ENCODE measurements around the gene ATP10B.

DNA sequence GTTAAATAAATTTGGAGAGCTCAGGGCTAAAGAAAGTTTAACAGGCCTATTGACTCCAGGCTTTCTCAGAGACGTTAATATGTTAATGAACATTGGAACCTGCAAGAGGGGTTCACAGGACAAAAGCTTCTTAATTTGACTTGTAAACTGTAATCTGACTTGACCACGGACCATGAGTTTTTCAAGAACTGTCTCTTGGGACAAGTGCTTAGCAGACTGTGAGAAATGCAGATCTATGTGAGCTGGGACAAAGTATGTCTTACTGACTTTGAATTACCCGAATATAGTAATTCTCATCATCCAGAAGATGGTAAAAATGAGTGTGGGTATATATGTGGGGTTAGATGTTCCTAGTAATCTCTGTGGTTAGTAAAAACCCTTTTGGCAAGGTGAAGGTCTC lies 186.6 kb downstream of the ATP10B start:
- TF ChIP-seq EP300 (IDR thresholded peaks at IDR 0.05) (no peak), POLR2A (IDR thresholded peaks at IDR 0.05) (no peak)
- TF ChIP-seq, protein P1, sequence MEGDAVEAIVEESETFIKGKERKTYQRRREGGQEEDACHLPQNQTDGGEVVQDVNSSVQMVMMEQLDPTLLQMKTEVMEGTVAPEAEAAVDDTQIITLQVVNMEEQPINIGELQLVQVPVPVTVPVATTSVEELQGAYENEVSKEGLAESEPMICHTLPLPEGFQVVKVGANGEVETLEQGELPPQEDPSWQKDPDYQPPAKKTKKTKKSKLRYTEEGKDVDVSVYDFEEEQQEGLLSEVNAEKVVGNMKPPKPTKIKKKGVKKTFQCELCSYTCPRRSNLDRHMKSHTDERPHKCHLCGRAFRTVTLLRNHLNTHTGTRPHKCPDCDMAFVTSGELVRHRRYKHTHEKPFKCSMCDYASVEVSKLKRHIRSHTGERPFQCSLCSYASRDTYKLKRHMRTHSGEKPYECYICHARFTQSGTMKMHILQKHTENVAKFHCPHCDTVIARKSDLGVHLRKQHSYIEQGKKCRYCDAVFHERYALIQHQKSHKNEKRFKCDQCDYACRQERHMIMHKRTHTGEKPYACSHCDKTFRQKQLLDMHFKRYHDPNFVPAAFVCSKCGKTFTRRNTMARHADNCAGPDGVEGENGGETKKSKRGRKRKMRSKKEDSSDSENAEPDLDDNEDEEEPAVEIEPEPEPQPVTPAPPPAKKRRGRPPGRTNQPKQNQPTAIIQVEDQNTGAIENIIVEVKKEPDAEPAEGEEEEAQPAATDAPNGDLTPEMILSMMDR (IDR thresholded peaks at IDR 0.05) = no peak

Measured in tibial nerve (tissue), 4 donors.